ENCODE results near the gene ZNF860.

DNA sequence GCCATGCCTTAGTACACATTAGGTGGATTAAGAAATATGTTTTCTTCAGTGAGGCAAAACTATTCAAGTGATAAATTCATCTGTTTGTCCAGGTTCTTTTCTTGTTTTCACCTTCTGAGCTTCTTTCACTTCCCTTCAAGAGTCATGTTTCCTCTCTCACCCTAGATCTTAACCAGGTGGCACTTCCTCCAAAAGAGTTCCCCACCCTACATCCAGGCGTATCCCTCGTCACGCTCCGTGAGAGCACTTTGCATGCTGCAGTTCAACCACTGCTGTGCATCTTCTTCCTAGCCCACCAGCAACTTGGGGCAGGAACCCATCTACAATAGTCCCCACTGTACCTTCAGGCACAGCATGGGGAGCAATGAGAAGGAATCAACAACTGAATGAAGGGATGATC, 29.3 kb upstream of the ZNF860 start:
- TF ChIP-seq, protein P1, sequence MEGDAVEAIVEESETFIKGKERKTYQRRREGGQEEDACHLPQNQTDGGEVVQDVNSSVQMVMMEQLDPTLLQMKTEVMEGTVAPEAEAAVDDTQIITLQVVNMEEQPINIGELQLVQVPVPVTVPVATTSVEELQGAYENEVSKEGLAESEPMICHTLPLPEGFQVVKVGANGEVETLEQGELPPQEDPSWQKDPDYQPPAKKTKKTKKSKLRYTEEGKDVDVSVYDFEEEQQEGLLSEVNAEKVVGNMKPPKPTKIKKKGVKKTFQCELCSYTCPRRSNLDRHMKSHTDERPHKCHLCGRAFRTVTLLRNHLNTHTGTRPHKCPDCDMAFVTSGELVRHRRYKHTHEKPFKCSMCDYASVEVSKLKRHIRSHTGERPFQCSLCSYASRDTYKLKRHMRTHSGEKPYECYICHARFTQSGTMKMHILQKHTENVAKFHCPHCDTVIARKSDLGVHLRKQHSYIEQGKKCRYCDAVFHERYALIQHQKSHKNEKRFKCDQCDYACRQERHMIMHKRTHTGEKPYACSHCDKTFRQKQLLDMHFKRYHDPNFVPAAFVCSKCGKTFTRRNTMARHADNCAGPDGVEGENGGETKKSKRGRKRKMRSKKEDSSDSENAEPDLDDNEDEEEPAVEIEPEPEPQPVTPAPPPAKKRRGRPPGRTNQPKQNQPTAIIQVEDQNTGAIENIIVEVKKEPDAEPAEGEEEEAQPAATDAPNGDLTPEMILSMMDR (conservative IDR thresholded peaks at IDR 0.05; ENCODE audit: low read depth, low read length), result no peak
- TF ChIP-seq CEBPB (IDR thresholded peaks at IDR 0.05; ENCODE audit: low read depth, low read length) (no peak), SMC3 (IDR thresholded peaks at IDR 0.05; ENCODE audit: low read depth, low read length) (no peak)

All from IMR-90 (cell line).